ENCODE data around the gene CDK5RAP1. TPM values are rescaled to one million over a fixed set of nuclear protein-coding genes. Genes with fewer than 3 reads are reported as not detected.

CDK5RAP1 gene
- polyA plus RNA-seq, 1 donor (not counting 4 experiments of a cell fraction or from before 2014, with no cell fraction given): 34.0 TPM

DNA sequence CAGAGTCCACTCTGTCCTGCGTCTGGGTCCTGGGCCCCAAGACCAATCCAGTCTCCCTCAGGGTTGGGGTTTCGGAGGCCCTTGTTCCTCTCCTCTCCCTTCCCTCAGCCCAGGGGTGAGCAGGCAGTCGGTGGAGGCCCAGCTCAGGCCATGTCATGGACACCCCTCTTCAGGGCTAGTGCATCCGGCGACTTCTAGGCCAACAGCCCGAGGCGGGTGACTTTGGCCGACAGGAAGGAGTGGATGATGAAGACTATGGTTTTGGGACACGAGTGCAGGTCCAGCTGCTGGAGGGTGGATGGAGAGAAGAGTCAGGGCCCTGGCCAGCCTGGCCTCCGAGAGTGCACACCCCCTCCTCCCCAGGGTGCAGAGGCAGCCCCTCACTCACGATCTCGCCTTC, 7.0 kb upstream of the CDK5RAP1 start:
- Histone ChIP-seq H3K36me3 (ENCODE audit: control insufficient read depth in 2 of 2, extremely low read depth in 1 of 2, insufficient read depth in 2 of 2, low read length in 2 of 2) (peaks cover 7 to 10% of the 10 kb centered on the region in 2 experiments), H3K4me3 (ENCODE audit: control insufficient read depth in 2 of 3, extremely low read depth in 1 of 3, insufficient read depth in 2 of 3, low read depth in 1 of 3, low read length in 3 of 3) (no peak overlapping the region), H3K79me2 (ENCODE audit: control insufficient read depth, insufficient read depth, low read length) (peaks cover 6% of the 10 kb centered on the region), H3K9me3 (ENCODE audit: control insufficient read depth, low read depth, low read length) (no peaks in the 10 kb centered on the region), H3K9ac (ENCODE audit: control insufficient read depth, extremely low read depth, insufficient read depth, low read length) (no peak overlapping the region), H3K4me1 (ENCODE audit: control insufficient read depth, extremely low read depth, insufficient read depth, low read length) (peaks cover 11% of the 10 kb centered on the region), H3K9me1 (ENCODE audit: control insufficient read depth, extremely low read depth, insufficient read depth, low read length) (no peaks in the 10 kb centered on the region), H4K20me1 (ENCODE audit: control insufficient read depth, extremely low read depth, insufficient read depth, low read length) (no peaks in the 10 kb centered on the region), H3K27me3 (ENCODE audit: control insufficient read depth, extremely low read depth, insufficient read depth, low read length) (no peaks in the 10 kb centered on the region), H2AFZ (ENCODE audit: control insufficient read depth, low read length) (no peak overlapping the region), H3K27ac (ENCODE audit: control insufficient read depth, insufficient read depth, low read length) (no peak overlapping the region), H3K4me2 (ENCODE audit: control insufficient read depth, extremely low read depth, insufficient read depth, low read depth, low read length) (no peak overlapping the region)
- no peak for TF ChIP-seq EZH2 (IDR thresholded peaks at IDR 0.05; ENCODE audit: low read length)
- TF ChIP-seq, protein P1, sequence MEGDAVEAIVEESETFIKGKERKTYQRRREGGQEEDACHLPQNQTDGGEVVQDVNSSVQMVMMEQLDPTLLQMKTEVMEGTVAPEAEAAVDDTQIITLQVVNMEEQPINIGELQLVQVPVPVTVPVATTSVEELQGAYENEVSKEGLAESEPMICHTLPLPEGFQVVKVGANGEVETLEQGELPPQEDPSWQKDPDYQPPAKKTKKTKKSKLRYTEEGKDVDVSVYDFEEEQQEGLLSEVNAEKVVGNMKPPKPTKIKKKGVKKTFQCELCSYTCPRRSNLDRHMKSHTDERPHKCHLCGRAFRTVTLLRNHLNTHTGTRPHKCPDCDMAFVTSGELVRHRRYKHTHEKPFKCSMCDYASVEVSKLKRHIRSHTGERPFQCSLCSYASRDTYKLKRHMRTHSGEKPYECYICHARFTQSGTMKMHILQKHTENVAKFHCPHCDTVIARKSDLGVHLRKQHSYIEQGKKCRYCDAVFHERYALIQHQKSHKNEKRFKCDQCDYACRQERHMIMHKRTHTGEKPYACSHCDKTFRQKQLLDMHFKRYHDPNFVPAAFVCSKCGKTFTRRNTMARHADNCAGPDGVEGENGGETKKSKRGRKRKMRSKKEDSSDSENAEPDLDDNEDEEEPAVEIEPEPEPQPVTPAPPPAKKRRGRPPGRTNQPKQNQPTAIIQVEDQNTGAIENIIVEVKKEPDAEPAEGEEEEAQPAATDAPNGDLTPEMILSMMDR (optimal IDR thresholded peaks at IDR 0.05 in 1 of 3, IDR thresholded peaks at IDR 0.05 in 1 of 3, conservative IDR thresholded peaks at IDR 0.05 in 1 of 3; ENCODE audit: extremely low read depth in 1 of 3, insufficient read depth in 2 of 3, low read length in 3 of 3): no peak
- DNase-seq (ENCODE audit: low read depth, low spot score) (no peak), FAIRE-seq (no peak)
- dilution Hi-C loops (cut with MboI; ENCODE audit: extremely low pct_ligation_motif_present, low sequenced_read_pairs): no loop called here

DNA sequence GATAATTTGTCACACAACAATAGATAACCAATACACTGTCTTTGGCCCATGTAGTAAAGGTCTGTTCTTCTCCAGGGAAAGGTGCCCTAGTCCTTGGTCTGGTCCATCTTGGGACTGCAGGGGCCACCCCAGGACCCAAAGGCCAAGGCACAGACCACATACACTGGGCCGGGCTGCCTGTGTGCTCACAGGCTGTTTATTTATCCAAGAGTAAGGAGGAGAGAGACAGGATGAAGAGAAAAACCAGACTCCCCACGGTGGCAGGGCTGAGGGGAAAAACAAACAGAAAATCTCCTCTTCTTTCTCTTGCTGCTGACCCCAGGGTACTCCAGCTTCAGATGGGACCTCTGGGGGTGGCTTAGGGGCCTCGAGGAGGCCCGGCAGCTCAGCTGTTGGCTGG, 6.5 kb upstream of the CDK5RAP1 start:
- peaks cover 11% of the 10 kb centered on the region for H3K4me1 ChIP-seq (ENCODE audit: control insufficient read depth, extremely low read depth, insufficient read depth, low read length)
- H3K36me3 ChIP-seq (ENCODE audit: control insufficient read depth in 2 of 2, extremely low read depth in 1 of 2, insufficient read depth in 2 of 2, low read length in 2 of 2): peaks cover 7 to 10% of the 10 kb centered on the region in 2 experiments
- TF ChIP-seq EZH2 (IDR thresholded peaks at IDR 0.05; ENCODE audit: low read length): no peak
- TF ChIP-seq, protein P1 (optimal IDR thresholded peaks at IDR 0.05 in 1 of 3, IDR thresholded peaks at IDR 0.05 in 1 of 3, conservative IDR thresholded peaks at IDR 0.05 in 1 of 3; ENCODE audit: extremely low read depth in 1 of 3, insufficient read depth in 2 of 3, low read length in 3 of 3): no peak
- no peaks in the 10 kb centered on the region for H4K20me1 ChIP-seq (ENCODE audit: control insufficient read depth, extremely low read depth, insufficient read depth, low read length)
- FAIRE-seq (no peak), DNase-seq (ENCODE audit: low read depth, low spot score) (no peak)
- H3K27ac ChIP-seq (ENCODE audit: control insufficient read depth, insufficient read depth, low read length): no peak overlapping the region
- no peaks in the 10 kb centered on the region for H3K9me3 ChIP-seq (ENCODE audit: control insufficient read depth, low read depth, low read length)
- H3K9ac ChIP-seq (ENCODE audit: control insufficient read depth, extremely low read depth, insufficient read depth, low read length): no peak overlapping the region
- H2AFZ ChIP-seq (ENCODE audit: control insufficient read depth, low read length): no peak overlapping the region
- peaks cover 6% of the 10 kb centered on the region for H3K79me2 ChIP-seq (ENCODE audit: control insufficient read depth, insufficient read depth, low read length)
- H3K4me2 ChIP-seq (ENCODE audit: control insufficient read depth, extremely low read depth, insufficient read depth, low read depth, low read length): no peak overlapping the region
- H3K27me3 ChIP-seq (ENCODE audit: control insufficient read depth, extremely low read depth, insufficient read depth, low read length): no peaks in the 10 kb centered on the region
- no peak overlapping the region for H3K4me3 ChIP-seq (ENCODE audit: control insufficient read depth in 2 of 3, extremely low read depth in 1 of 3, insufficient read depth in 2 of 3, low read depth in 1 of 3, low read length in 3 of 3)
- H3K9me1 ChIP-seq (ENCODE audit: control insufficient read depth, extremely low read depth, insufficient read depth, low read length): no peaks in the 10 kb centered on the region
- dilution Hi-C loops (cut with MboI; ENCODE audit: extremely low pct_ligation_motif_present, low sequenced_read_pairs): no loop called here
